Liver (tissue), 9 donors: ENCODE measurements around the gene ZNF747. TPM values are rescaled to one million over a fixed set of nuclear protein-coding genes. Genes with fewer than 3 reads are reported as not detected.
A peak's percentile ranks its signal among the peaks of the same experiment; 100 is the strongest.

ENCODE experiments used
- DNase-seq: peaks from one replicate; pipeline ENCODE4 v3.0.0-alpha.2; 2017; ENCODE audit warnings: low spot score
- H3K27ac ChIP-seq, 2 donors: one replicate each; pipeline ENCODE4 v1.7.0; 2013; ENCODE audit warnings: inconsistent platforms in 2 of 2, low read length in 2 of 2, control low read depth in 1 of 2, low read depth in 1 of 2, mild to moderate bottlenecking in 1 of 2
- H3K27me3 ChIP-seq, 4 donors: one replicate each; pipeline versions ENCODE4 v1.6.1 to v1.7.0; 2013; ENCODE audit warnings: low read length in 3 of 4, inconsistent platforms in 1 of 4, mild to moderate bottlenecking in 1 of 4, moderate library complexity in 1 of 4; ENCODE audit not compliant: control insufficient read depth in 4 of 4, insufficient read depth in 4 of 4
- H3K36me3 ChIP-seq, 4 donors: one replicate each; pipeline versions ENCODE4 v1.6.1 to v1.7.0; 2013; ENCODE audit warnings: low read length in 3 of 4, mild to moderate bottlenecking in 3 of 4, low read depth in 1 of 4, moderate library complexity in 1 of 4; ENCODE audit not compliant: control insufficient read depth in 4 of 4, insufficient read depth in 3 of 4
- H3K4me1 ChIP-seq, 4 donors: one replicate each; pipeline versions ENCODE4 v1.6.1 to v1.7.0; 2013; ENCODE audit warnings: low read length in 3 of 4, mild to moderate bottlenecking in 3 of 4, moderate library complexity in 1 of 4; ENCODE audit not compliant: control insufficient read depth in 4 of 4, insufficient read depth in 4 of 4
- H3K4me3 ChIP-seq, 3 donors: one replicate each; pipeline versions ENCODE4 v1.6.1 to v1.7.0; 2013; ENCODE audit warnings: low read length in 3 of 3, control low read depth in 1 of 3, low read depth in 1 of 3, mild to moderate bottlenecking in 1 of 3
- H3K9ac ChIP-seq, 2 donors: one replicate each; pipeline ENCODE4 v1.7.0; 2013; ENCODE audit warnings: low read length in 2 of 2, mild to moderate bottlenecking in 2 of 2, moderate library complexity in 2 of 2, control low read depth in 1 of 2, low read depth in 1 of 2
- H3K9me3 ChIP-seq, 4 donors: one replicate each; pipeline versions ENCODE4 v1.6.1 to v1.7.0; 2013; ENCODE audit warnings: low read length in 3 of 4; ENCODE audit not compliant: control insufficient read depth in 4 of 4
- ATF3 ChIP-seq: IDR thresholded peaks from 2 replicates; pipeline ENCODE4 v1.6.1; 2016; ENCODE audit warnings: antibody characterized with exemption
- CTCF ChIP-seq: fragments of 150-350 bp; IDR thresholded peaks from 2 replicates; pipeline ENCODE4 v1.5.1; 2017; ENCODE audit warnings: improper control_type of control experiment, low read depth, low read length; ENCODE audit not compliant: missing input control
- EGR1 ChIP-seq, 2 donors: IDR thresholded peaks; 2 replicates each; pipeline ENCODE4 v1.6.1; 2016 to 2018; ENCODE audit warnings: antibody characterized with exemption in 2 of 2, low read depth in 2 of 2
- FOXA1 ChIP-seq: IDR thresholded peaks from 2 replicates; pipeline ENCODE4 v1.6.1; 2016; ENCODE audit warnings: antibody characterized with exemption
- FOXA2 ChIP-seq: IDR thresholded peaks from 2 replicates; pipeline ENCODE4 v1.6.1; 2016; ENCODE audit warnings: antibody characterized with exemption
- GABPA ChIP-seq, 2 donors: IDR thresholded peaks in 1 of 2; conservative IDR thresholded peaks in 1 of 2; 2 replicates each; pipeline ENCODE4 v1.6.1; 2016; ENCODE audit warnings: antibody characterized with exemption in 2 of 2, mild to moderate bottlenecking in 1 of 2, moderate library complexity in 1 of 2
- HNF4A ChIP-seq, 2 donors: conservative IDR thresholded peaks; 2 replicates each; pipeline ENCODE4 v1.6.1; 2016; ENCODE audit warnings: antibody characterized with exemption in 2 of 2, mild to moderate bottlenecking in 2 of 2
- HNF4G ChIP-seq: IDR thresholded peaks from 2 replicates; pipeline ENCODE4 v1.6.1; 2016; ENCODE audit warnings: antibody characterized with exemption
- JUND ChIP-seq, 2 donors: IDR thresholded peaks; 2 replicates each; pipeline ENCODE4 v1.6.1; 2016; ENCODE audit warnings: antibody characterized with exemption in 2 of 2
- NR2F2 ChIP-seq: IDR thresholded peaks from 2 replicates; pipeline ENCODE4 v1.6.1; 2016; ENCODE audit warnings: antibody characterized with exemption
- RAD21 ChIP-seq, 2 donors: IDR thresholded peaks; 2 replicates each; pipeline ENCODE4 v1.6.1; 2016; ENCODE audit warnings: antibody characterized with exemption in 2 of 2, mild to moderate bottlenecking in 2 of 2
- RXRA ChIP-seq, 2 donors: IDR thresholded peaks; 2 replicates each; pipeline ENCODE4 v1.6.1; 2017 to 2018; ENCODE audit warnings: antibody characterized with exemption in 2 of 2, mild to moderate bottlenecking in 1 of 2
- SP1 ChIP-seq: IDR thresholded peaks from 2 replicates; pipeline ENCODE4 v1.6.1; 2018; ENCODE audit warnings: antibody characterized with exemption, mild to moderate bottlenecking
- TAF1 ChIP-seq: conservative IDR thresholded peaks from 2 replicates; pipeline ENCODE4 v1.6.1; 2016; ENCODE audit warnings: antibody characterized with exemption, mild to moderate bottlenecking
- YY1 ChIP-seq: IDR thresholded peaks from 2 replicates; pipeline ENCODE4 v1.6.1; 2016; ENCODE audit warnings: antibody characterized with exemption, mild to moderate bottlenecking
- WGBS: extraction: QIAGEN DNeasy Blood & Tissue Kit; methylation state at CpG from one replicate; pipeline ENCODE4 v1.1.7; 2013; 5-methylcytosine and 5-hydroxymethylcytosine counted together
- polyA plus RNA-seq, 2 donors: library from polyadenylated mRNA; stranded (reverse) in 1 of 2; unstranded in 1 of 2; fragments of 200-250 nt in 1 of 2; fragments of >200 nt in 1 of 2; fragmentation: Nextera tagmentation in 1 of 2; extraction: Ambion mirVana in 1 of 2; gene quantifications; one replicate each; pipeline versions ENCODE4 v1.2.1 to v1.2.3, GENCODE V29; 2013 to 2015
- total RNA-seq, 2 donors: library from RNA; depleted of rRNA; stranded (reverse); fragments of >200 nt; gene quantifications; one replicate each; pipeline ENCODE4 v1.2.3, GENCODE V29; 2014
- TF ChIP-seq, protein P1 (sequence below): IDR thresholded peaks from 2 replicates; pipeline ENCODE4 v1.6.1; 2016; ENCODE audit warnings: antibody characterized with exemption
- TF ChIP-seq, protein P2 (sequence below): IDR thresholded peaks from 2 replicates; pipeline ENCODE4 v1.6.1; 2016; ENCODE audit warnings: antibody characterized with exemption
- TF ChIP-seq, protein P3 (sequence below): IDR thresholded peaks from 2 replicates; pipeline ENCODE4 v1.6.1; 2016; ENCODE audit warnings: antibody characterized with exemption, mild to moderate bottlenecking
- donor health status: healthy.
- donor health status: healthy.
- donor health status: healthy.
- donor health status: healthy.
- donor health status: healthy.

Gene ZNF747
- total and polyA plus RNA-seq, 4 donors: 3.8 to 10.5 (median 6.5) TPM

- WGBS: 46% methylated on average over 11 of the region's 11 CpGs
- Histone ChIP-seq H3K36me3 (peaks cover 0 to under 1% (median 0%) of the 10 kb centered on the region in 4 donors), H3K9me3 (no peaks in the 10 kb centered on the region), H3K9ac (no peak overlapping the region), H3K27ac (peak overlapping the region; percentile 78), H3K4me1 (peaks cover 0 to 16% (median 8%) of the 10 kb centered on the region in 4 donors), H3K4me3 (no peak overlapping the region), H3K27me3 (no peaks in the 10 kb centered on the region)
- peak; percentile 39 for DNase-seq
- TF ChIP-seq EGR1 (IDR thresholded peaks at IDR 0.05; ENCODE audit: low read depth in 2 of 2) (peak in 1 of 2 donors; percentile 23), GABPA (IDR thresholded peaks at IDR 0.05 in 1 of 2, conservative IDR thresholded peaks at IDR 0.05 in 1 of 2) (peak in 1 of 2 donors; percentile 49), CTCF (no peak), ATF3 (no peak), TAF1 (no peak), NR2F2 (no peak), YY1 (peak; percentile 66), JUND (IDR thresholded peaks at IDR 0.05) (peak in 1 of 2 donors; percentile 25), HNF4G (no peak), FOXA1 (peak; percentile 26), FOXA2 (peak; percentile 78), SP1 (peak; percentile 78), RXRA (IDR thresholded peaks at IDR 0.05) (peak; percentile 62 to 77), RAD21 (IDR thresholded peaks at IDR 0.05) (peak; percentile 21 to 40), HNF4A (conservative IDR thresholded peaks at IDR 0.05) (peak; percentile 60 to 74)
- TF ChIP-seq, protein P1, sequence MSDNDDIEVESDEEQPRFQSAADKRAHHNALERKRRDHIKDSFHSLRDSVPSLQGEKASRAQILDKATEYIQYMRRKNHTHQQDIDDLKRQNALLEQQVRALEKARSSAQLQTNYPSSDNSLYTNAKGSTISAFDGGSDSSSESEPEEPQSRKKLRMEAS: peak; percentile 78
- TF ChIP-seq, protein P2, sequence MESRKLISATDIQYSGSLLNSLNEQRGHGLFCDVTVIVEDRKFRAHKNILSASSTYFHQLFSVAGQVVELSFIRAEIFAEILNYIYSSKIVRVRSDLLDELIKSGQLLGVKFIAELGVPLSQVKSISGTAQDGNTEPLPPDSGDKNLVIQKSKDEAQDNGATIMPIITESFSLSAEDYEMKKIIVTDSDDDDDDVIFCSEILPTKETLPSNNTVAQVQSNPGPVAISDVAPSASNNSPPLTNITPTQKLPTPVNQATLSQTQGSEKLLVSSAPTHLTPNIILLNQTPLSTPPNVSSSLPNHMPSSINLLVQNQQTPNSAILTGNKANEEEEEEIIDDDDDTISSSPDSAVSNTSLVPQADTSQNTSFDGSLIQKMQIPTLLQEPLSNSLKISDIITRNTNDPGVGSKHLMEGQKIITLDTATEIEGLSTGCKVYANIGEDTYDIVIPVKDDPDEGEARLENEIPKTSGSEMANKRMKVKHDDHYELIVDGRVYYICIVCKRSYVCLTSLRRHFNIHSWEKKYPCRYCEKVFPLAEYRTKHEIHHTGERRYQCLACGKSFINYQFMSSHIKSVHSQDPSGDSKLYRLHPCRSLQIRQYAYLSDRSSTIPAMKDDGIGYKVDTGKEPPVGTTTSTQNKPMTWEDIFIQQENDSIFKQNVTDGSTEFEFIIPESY: no peak
- TF ChIP-seq, protein P3, sequence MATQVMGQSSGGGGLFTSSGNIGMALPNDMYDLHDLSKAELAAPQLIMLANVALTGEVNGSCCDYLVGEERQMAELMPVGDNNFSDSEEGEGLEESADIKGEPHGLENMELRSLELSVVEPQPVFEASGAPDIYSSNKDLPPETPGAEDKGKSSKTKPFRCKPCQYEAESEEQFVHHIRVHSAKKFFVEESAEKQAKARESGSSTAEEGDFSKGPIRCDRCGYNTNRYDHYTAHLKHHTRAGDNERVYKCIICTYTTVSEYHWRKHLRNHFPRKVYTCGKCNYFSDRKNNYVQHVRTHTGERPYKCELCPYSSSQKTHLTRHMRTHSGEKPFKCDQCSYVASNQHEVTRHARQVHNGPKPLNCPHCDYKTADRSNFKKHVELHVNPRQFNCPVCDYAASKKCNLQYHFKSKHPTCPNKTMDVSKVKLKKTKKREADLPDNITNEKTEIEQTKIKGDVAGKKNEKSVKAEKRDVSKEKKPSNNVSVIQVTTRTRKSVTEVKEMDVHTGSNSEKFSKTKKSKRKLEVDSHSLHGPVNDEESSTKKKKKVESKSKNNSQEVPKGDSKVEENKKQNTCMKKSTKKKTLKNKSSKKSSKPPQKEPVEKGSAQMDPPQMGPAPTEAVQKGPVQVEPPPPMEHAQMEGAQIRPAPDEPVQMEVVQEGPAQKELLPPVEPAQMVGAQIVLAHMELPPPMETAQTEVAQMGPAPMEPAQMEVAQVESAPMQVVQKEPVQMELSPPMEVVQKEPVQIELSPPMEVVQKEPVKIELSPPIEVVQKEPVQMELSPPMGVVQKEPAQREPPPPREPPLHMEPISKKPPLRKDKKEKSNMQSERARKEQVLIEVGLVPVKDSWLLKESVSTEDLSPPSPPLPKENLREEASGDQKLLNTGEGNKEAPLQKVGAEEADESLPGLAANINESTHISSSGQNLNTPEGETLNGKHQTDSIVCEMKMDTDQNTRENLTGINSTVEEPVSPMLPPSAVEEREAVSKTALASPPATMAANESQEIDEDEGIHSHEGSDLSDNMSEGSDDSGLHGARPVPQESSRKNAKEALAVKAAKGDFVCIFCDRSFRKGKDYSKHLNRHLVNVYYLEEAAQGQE: peak; percentile 68
These were observed 45.7 kb downstream of the ZNF747 start for GRCh38 chr16:30488764-30489605.
